Measurements from ENCODE around the gene MTMR4.
A peak's percentile ranks its signal among the peaks of the same experiment; 100 is the strongest.

The MTMR4 gene

DNA sequence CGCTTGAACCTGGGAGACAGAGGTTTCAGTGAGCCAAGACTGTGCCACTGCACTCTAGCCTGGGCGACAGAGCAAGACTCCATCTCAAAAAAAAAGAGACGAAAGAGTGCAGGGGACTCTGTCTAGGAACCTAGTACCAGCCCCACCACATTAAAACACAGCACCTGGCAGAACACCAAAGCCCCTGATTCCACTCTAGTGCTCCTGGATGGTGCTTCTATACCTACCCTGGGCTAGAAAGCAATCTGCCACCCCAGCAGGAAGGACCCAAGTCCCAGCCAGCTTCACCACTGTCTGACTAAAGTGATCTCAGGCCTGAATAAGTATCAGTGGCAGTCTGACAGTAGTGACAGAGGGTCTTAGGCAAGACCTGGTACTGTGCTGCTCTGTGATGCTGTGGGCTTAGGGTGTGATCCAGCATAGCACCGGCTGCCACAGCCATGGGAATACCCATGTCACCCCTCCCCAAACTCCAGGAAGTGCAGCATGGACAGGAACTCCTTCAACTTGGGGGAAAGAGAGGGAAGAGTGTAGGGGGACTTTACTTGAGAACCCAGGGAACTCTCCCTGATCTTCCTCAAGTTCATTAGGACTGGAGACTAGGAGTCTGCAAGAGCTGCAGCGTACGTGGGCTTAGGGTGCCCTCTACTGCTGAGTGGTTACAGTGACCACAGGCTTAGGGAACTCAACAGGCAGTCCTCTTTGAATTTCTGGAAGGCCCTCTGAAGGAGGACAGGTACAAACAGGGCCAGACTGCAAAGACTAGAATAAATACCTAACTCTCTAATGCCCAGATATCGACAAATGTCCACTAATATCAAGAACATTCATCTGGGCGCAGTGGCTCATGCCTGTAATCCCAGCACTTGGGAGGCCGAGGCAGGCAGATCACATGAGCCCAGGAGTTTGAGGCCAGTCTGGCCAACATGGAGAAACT lies 67.1 kb downstream of the MTMR4 start:
- peak; percentile 90 for ATAC-seq (ENCODE audit: low read depth)
- Mint-ChIP-seq H3K27ac (peak overlapping the region; percentile 55), H3K4me1 (peaks cover 8% of the 10 kb centered on the region), H3K9me3 (no peaks in the 10 kb centered on the region), H3K4me3 (no peak overlapping the region), H3K27me3 (no peaks in the 10 kb centered on the region), H3K36me3 (peaks cover 11% of the 10 kb centered on the region)
- DNase-seq (ENCODE audit: low spot score in 2 of 2), result peak; percentile 52 to 55

DNA sequence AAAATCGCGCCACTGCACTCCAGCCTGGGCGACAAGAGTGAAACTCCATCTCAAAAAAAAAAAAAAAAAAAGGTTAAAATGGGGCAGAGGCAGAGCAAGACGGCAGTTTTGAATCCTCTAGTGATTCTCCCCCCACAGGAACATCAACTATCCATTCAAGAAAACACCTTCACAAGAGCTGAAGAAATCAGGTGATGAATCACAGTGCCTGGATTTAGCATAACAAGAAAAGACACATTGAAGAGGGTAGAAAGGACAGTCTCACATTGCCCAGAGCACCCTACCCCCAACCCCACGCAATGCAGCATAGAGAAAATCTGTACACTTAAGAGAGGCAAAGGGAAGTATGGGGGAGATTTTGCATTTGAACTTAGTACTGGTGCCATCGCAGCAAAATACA lies 68.4 kb downstream of the MTMR4 start:
- Mint-ChIP-seq H3K27ac (no peak overlapping the region), H3K27me3 (no peaks in the 10 kb centered on the region), H3K36me3 (peaks cover 14% of the 10 kb centered on the region), H3K9me3 (no peaks in the 10 kb centered on the region), H3K4me1 (peaks cover 8% of the 10 kb centered on the region), H3K4me3 (no peak overlapping the region)
- DNase-seq (ENCODE audit: low spot score in 2 of 2) (no peak), ATAC-seq (ENCODE audit: low read depth) (no peak)
